Measurements from ENCODE around the gene PACSIN2.

Gene PACSIN2

GRCh38 chr22:42895087-42895486, 119.9 kb downstream of the PACSIN2 start:
- Histone ChIP-seq H3K9ac (ENCODE audit: low read length) (no peak overlapping the region), H3K18ac (ENCODE audit: low read depth in 1 of 2, low read length in 2 of 2) (no peak overlapping the region), H2BK5ac (ENCODE audit: low read depth, low read length, poor library complexity, severe bottlenecking) (no peak overlapping the region), H2BK12ac (ENCODE audit: low read length in 2 of 2) (no peak overlapping the region), H3K4ac (ENCODE audit: low read depth in 1 of 2, low read length in 2 of 2) (no peak overlapping the region), H2BK120ac (ENCODE audit: low read depth, low read length) (no peak overlapping the region), H3K9me3 (ENCODE audit: control insufficient read depth, low read length) (no peaks in the 10 kb centered on the region), H3K23ac (ENCODE audit: low read length in 2 of 2) (no peak overlapping the region), H2AFZ (ENCODE audit: low read depth, low read length) (no peak overlapping the region), H2BK15ac (ENCODE audit: low read depth, poor library complexity, severe bottlenecking) (peak overlapping the region; percentile 9), H3K4me3 (ENCODE audit: insufficient read depth in 1 of 2, low read depth in 1 of 2, low read length in 2 of 2) (no peak overlapping the region), H2AK5ac (ENCODE audit: low read length, severe bottlenecking) (no peak overlapping the region), H3K27me3 (ENCODE audit: control insufficient read depth in 1 of 2, insufficient read depth in 1 of 2, low read length in 2 of 2) (no peaks in the 10 kb centered on the region), H4K8ac (ENCODE audit: low read length) (no peak overlapping the region), H3K79me1 (replicated peaks; ENCODE audit: low read length, poor library complexity, severe bottlenecking) (peaks cover 61% of the 10 kb centered on the region), H3K27ac (ENCODE audit: low read length, poor library complexity, severe bottlenecking) (no peak overlapping the region), H3K14ac (ENCODE audit: low read length in 2 of 2) (no peak overlapping the region), H3K36me3 (ENCODE audit: control insufficient read depth in 1 of 2, insufficient read depth in 2 of 2, low read depth in 1 of 2, low read length in 2 of 2) (peaks cover 29 to 44% of the 10 kb centered on the region in 2 experiments), H3K4me1 (ENCODE audit: control insufficient read depth, insufficient read depth, low read depth, low read length) (peaks cover 5% of the 10 kb centered on the region), H3K4me2 (ENCODE audit: low read length, poor library complexity, severe bottlenecking) (no peak overlapping the region), H4K91ac (ENCODE audit: low read length) (no peak overlapping the region)
- 70% methylated on average over 7 of the region's 7 CpGs for WGBS
- DNase-seq = peak; percentile 11

GRCh38 chr22:42893371-42894150, 121.4 kb downstream of the PACSIN2 start:
- Histone ChIP-seq H2BK5ac (ENCODE audit: low read depth, low read length, poor library complexity, severe bottlenecking) (no peak overlapping the region), H3K23ac (ENCODE audit: low read length in 2 of 2) (no peak overlapping the region), H3K9ac (ENCODE audit: low read length) (no peak overlapping the region), H3K4me1 (ENCODE audit: control insufficient read depth, insufficient read depth, low read depth, low read length) (peaks cover 5% of the 10 kb centered on the region), H2BK15ac (ENCODE audit: low read depth, poor library complexity, severe bottlenecking) (no peak overlapping the region), H3K18ac (ENCODE audit: low read depth in 1 of 2, low read length in 2 of 2) (no peak overlapping the region), H4K91ac (ENCODE audit: low read length) (no peak overlapping the region), H3K27ac (ENCODE audit: low read length, poor library complexity, severe bottlenecking) (no peak overlapping the region), H3K4me2 (ENCODE audit: low read length, poor library complexity, severe bottlenecking) (no peak overlapping the region), H3K4me3 (ENCODE audit: insufficient read depth in 1 of 2, low read depth in 1 of 2, low read length in 2 of 2) (no peak overlapping the region), H3K79me1 (replicated peaks; ENCODE audit: low read length, poor library complexity, severe bottlenecking) (peaks cover 51% of the 10 kb centered on the region), H2AFZ (ENCODE audit: low read depth, low read length) (no peak overlapping the region), H4K8ac (ENCODE audit: low read length) (no peak overlapping the region), H3K36me3 (ENCODE audit: control insufficient read depth in 1 of 2, insufficient read depth in 2 of 2, low read depth in 1 of 2, low read length in 2 of 2) (peaks cover 41 to 43% of the 10 kb centered on the region in 2 experiments), H3K14ac (ENCODE audit: low read length in 2 of 2) (no peak overlapping the region), H2AK5ac (ENCODE audit: low read length, severe bottlenecking) (no peak overlapping the region), H3K9me3 (ENCODE audit: control insufficient read depth, low read length) (no peaks in the 10 kb centered on the region), H3K27me3 (ENCODE audit: control insufficient read depth in 1 of 2, insufficient read depth in 1 of 2, low read length in 2 of 2) (no peaks in the 10 kb centered on the region), H3K4ac (ENCODE audit: low read depth in 1 of 2, low read length in 2 of 2) (no peak overlapping the region), H2BK12ac (ENCODE audit: low read length in 2 of 2) (no peak overlapping the region), H2BK120ac (ENCODE audit: low read depth, low read length) (no peak overlapping the region)
- DNase-seq = no peak
- WGBS = 99% methylated on average over 22 of the region's 25 CpGs

GRCh38 chr22:42892571-42893316, 122.2 kb downstream of the PACSIN2 start:
- 95% methylated on average over 10 of the region's 10 CpGs for WGBS
- Histone ChIP-seq H3K14ac (ENCODE audit: low read length in 2 of 2) (no peak overlapping the region), H3K4me3 (ENCODE audit: insufficient read depth in 1 of 2, low read depth in 1 of 2, low read length in 2 of 2) (no peak overlapping the region), H3K27me3 (ENCODE audit: control insufficient read depth in 1 of 2, insufficient read depth in 1 of 2, low read length in 2 of 2) (no peaks in the 10 kb centered on the region), H4K8ac (ENCODE audit: low read length) (no peak overlapping the region), H4K91ac (ENCODE audit: low read length) (no peak overlapping the region), H2BK120ac (ENCODE audit: low read depth, low read length) (no peak overlapping the region), H3K18ac (ENCODE audit: low read depth in 1 of 2, low read length in 2 of 2) (no peak overlapping the region), H2BK5ac (ENCODE audit: low read depth, low read length, poor library complexity, severe bottlenecking) (no peak overlapping the region), H3K9me3 (ENCODE audit: control insufficient read depth, low read length) (no peaks in the 10 kb centered on the region), H3K4me2 (ENCODE audit: low read length, poor library complexity, severe bottlenecking) (no peak overlapping the region), H3K9ac (ENCODE audit: low read length) (no peak overlapping the region), H3K23ac (ENCODE audit: low read length in 2 of 2) (no peak overlapping the region), H3K4me1 (ENCODE audit: control insufficient read depth, insufficient read depth, low read depth, low read length) (peaks cover 11% of the 10 kb centered on the region), H3K79me1 (replicated peaks; ENCODE audit: low read length, poor library complexity, severe bottlenecking) (peaks cover 52% of the 10 kb centered on the region), H2AK5ac (ENCODE audit: low read length, severe bottlenecking) (no peak overlapping the region), H3K4ac (ENCODE audit: low read depth in 1 of 2, low read length in 2 of 2) (no peak overlapping the region), H2AFZ (ENCODE audit: low read depth, low read length) (no peak overlapping the region), H2BK12ac (ENCODE audit: low read length in 2 of 2) (no peak overlapping the region), H2BK15ac (ENCODE audit: low read depth, poor library complexity, severe bottlenecking) (no peak overlapping the region), H3K36me3 (ENCODE audit: control insufficient read depth in 1 of 2, insufficient read depth in 2 of 2, low read depth in 1 of 2, low read length in 2 of 2) (peaks cover 47 to 48% of the 10 kb centered on the region in 2 experiments), H3K27ac (ENCODE audit: low read length, poor library complexity, severe bottlenecking) (no peak overlapping the region)
- DNase-seq = no peak

DNA sequence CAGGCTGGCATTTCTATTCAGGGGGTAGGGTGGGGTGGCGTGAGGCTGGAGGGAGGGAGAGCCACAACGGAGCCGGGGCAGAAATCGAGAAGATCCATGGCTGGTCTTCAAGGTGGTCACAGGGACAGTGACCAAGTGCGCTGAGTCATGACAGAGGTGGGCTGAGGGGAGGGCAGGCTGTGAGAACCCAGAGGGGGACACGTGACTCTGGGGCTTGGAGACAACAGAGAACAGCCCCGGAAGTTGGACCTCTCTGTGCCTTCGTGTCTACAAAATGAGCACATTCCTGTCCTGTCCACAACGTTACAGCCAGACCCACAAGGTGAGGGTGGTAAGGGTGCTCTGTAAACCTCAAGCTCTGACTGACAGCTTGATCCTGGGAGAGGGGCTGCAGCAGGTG, 122.8 kb downstream of the PACSIN2 start:
- H4K8ac ChIP-seq (ENCODE audit: low read length) = no peak overlapping the region
- peaks cover 53% of the 10 kb centered on the region for H3K79me1 ChIP-seq (replicated peaks; ENCODE audit: low read length, poor library complexity, severe bottlenecking)
- H2BK120ac ChIP-seq (ENCODE audit: low read depth, low read length) = no peak overlapping the region
- H3K9ac ChIP-seq (ENCODE audit: low read length) = no peak overlapping the region
- H3K18ac ChIP-seq (ENCODE audit: low read depth in 1 of 2, low read length in 2 of 2) = no peak overlapping the region
- peaks cover 47 to 52% of the 10 kb centered on the region in 2 experiments for H3K36me3 ChIP-seq (ENCODE audit: control insufficient read depth in 1 of 2, insufficient read depth in 2 of 2, low read depth in 1 of 2, low read length in 2 of 2)
- no peak overlapping the region for H3K14ac ChIP-seq (ENCODE audit: low read length in 2 of 2)
- no peak overlapping the region for H2BK5ac ChIP-seq (ENCODE audit: low read depth, low read length, poor library complexity, severe bottlenecking)
- no peak overlapping the region for H4K91ac ChIP-seq (ENCODE audit: low read length)
- no peaks in the 10 kb centered on the region for H3K27me3 ChIP-seq (ENCODE audit: control insufficient read depth in 1 of 2, insufficient read depth in 1 of 2, low read length in 2 of 2)
- H3K27ac ChIP-seq (ENCODE audit: low read length, poor library complexity, severe bottlenecking) = no peak overlapping the region
- H3K4me2 ChIP-seq (ENCODE audit: low read length, poor library complexity, severe bottlenecking) = no peak overlapping the region
- no peak overlapping the region for H3K4ac ChIP-seq (ENCODE audit: low read depth in 1 of 2, low read length in 2 of 2)
- H2BK12ac ChIP-seq (ENCODE audit: low read length in 2 of 2) = no peak overlapping the region
- no peak overlapping the region for H2AK5ac ChIP-seq (ENCODE audit: low read length, severe bottlenecking)
- H3K9me3 ChIP-seq (ENCODE audit: control insufficient read depth, low read length) = no peaks in the 10 kb centered on the region
- no peak overlapping the region for H3K4me3 ChIP-seq (ENCODE audit: insufficient read depth in 1 of 2, low read depth in 1 of 2, low read length in 2 of 2)
- H2AFZ ChIP-seq (ENCODE audit: low read depth, low read length) = no peak overlapping the region
- no peak overlapping the region for H3K23ac ChIP-seq (ENCODE audit: low read length in 2 of 2)
- H3K4me1 ChIP-seq (ENCODE audit: control insufficient read depth, insufficient read depth, low read depth, low read length) = peaks cover 16% of the 10 kb centered on the region
- H2BK15ac ChIP-seq (ENCODE audit: low read depth, poor library complexity, severe bottlenecking) = no peak overlapping the region
- 93% methylated on average over 9 of the region's 9 CpGs for WGBS
- DNase-seq = no peak
